ENCODE data around the gene MRGPRX2. TPM values are rescaled to one million over a fixed set of nuclear protein-coding genes. Genes with fewer than 3 reads are reported as not detected.

The MRGPRX2 gene
- total RNA-seq, 1 donor from 2014 or later, result not detected

GRCh38 chr11:19101796-19102520 lies 41.4 kb upstream of the MRGPRX2 start:
- Mint-ChIP-seq H3K27me3 (peaks cover 6% of the 10 kb centered on the region), H3K4me1 (ENCODE audit: low read depth) (peaks cover 22% of the 10 kb centered on the region), H3K27ac (no peak overlapping the region), H3K9me3 (ENCODE audit: low read depth) (no peaks in the 10 kb centered on the region), H3K36me3 (ENCODE audit: insufficient read depth) (no peaks in the 10 kb centered on the region), H3K4me3 (ENCODE audit: low read depth) (no peak overlapping the region)
- DNase-seq (ENCODE audit: low spot score, unreplicated experiment), result no peak
- no peak for TF ChIP-seq CTCF (IDR thresholded peaks at IDR 0.05; ENCODE audit: unreplicated experiment)

GRCh38 chr11:19100885-19101284 lies 40.4 kb upstream of the MRGPRX2 start:
- H3K27me3 Mint-ChIP-seq, result peaks cover 11% of the 10 kb centered on the region
- H3K4me1 Mint-ChIP-seq (ENCODE audit: low read depth), result peaks cover 22% of the 10 kb centered on the region
- no peaks in the 10 kb centered on the region for H3K36me3 Mint-ChIP-seq (ENCODE audit: insufficient read depth)
- DNase-seq (ENCODE audit: low spot score, unreplicated experiment), result no peak
- H3K27ac Mint-ChIP-seq, result no peak overlapping the region
- no peaks in the 10 kb centered on the region for H3K9me3 Mint-ChIP-seq (ENCODE audit: low read depth)
- no peak overlapping the region for H3K4me3 Mint-ChIP-seq (ENCODE audit: low read depth)
- no peak for TF ChIP-seq CTCF (IDR thresholded peaks at IDR 0.05; ENCODE audit: unreplicated experiment)

GRCh38 chr11:19099093-19099492 lies 38.6 kb upstream of the MRGPRX2 start:
- no peaks in the 10 kb centered on the region for H3K9me3 Mint-ChIP-seq (ENCODE audit: low read depth)
- no peak overlapping the region for H3K4me3 Mint-ChIP-seq (ENCODE audit: low read depth)
- no peak for DNase-seq (ENCODE audit: low spot score, unreplicated experiment)
- H3K27me3 Mint-ChIP-seq, result peaks cover 11% of the 10 kb centered on the region
- H3K4me1 Mint-ChIP-seq (ENCODE audit: low read depth), result peaks cover 22% of the 10 kb centered on the region
- no peak for TF ChIP-seq CTCF (IDR thresholded peaks at IDR 0.05; ENCODE audit: unreplicated experiment)
- no peaks in the 10 kb centered on the region for H3K36me3 Mint-ChIP-seq (ENCODE audit: insufficient read depth)
- no peak overlapping the region for H3K27ac Mint-ChIP-seq

GRCh38 chr11:19094859-19095258 lies 34.3 kb upstream of the MRGPRX2 start:
- no peak for TF ChIP-seq CTCF (IDR thresholded peaks at IDR 0.05; ENCODE audit: unreplicated experiment)
- Mint-ChIP-seq H3K36me3 (ENCODE audit: insufficient read depth) (no peaks in the 10 kb centered on the region), H3K4me3 (ENCODE audit: low read depth) (no peak overlapping the region), H3K9me3 (ENCODE audit: low read depth) (no peaks in the 10 kb centered on the region), H3K27ac (no peak overlapping the region), H3K27me3 (peaks cover 17% of the 10 kb centered on the region), H3K4me1 (ENCODE audit: low read depth) (no peaks in the 10 kb centered on the region)
- DNase-seq (ENCODE audit: low spot score, unreplicated experiment), result no peak

GRCh38 chr11:19093976-19094375 lies 33.5 kb upstream of the MRGPRX2 start:
- Mint-ChIP-seq H3K36me3 (ENCODE audit: insufficient read depth) (no peaks in the 10 kb centered on the region), H3K4me3 (ENCODE audit: low read depth) (no peak overlapping the region), H3K27me3 (peaks cover 20% of the 10 kb centered on the region), H3K9me3 (ENCODE audit: low read depth) (no peaks in the 10 kb centered on the region), H3K4me1 (ENCODE audit: low read depth) (no peaks in the 10 kb centered on the region), H3K27ac (no peak overlapping the region)
- no peak for TF ChIP-seq CTCF (IDR thresholded peaks at IDR 0.05; ENCODE audit: unreplicated experiment)
- no peak for DNase-seq (ENCODE audit: low spot score, unreplicated experiment)

Measured in progenitor cell of endocrine pancreas (in vitro differentiated cells).